HCT116 (cell line): Measurements from ENCODE around the gene MND1. TPM values are rescaled to one million over a fixed set of nuclear protein-coding genes. Genes with fewer than 3 reads are reported as not detected.

Source experiments
- ATAC-seq: fragments of 200-7000 bp; cut with Tn5 transposase; 2 replicates; pipeline ENCODE4 v1.9.1; 2020; ENCODE audit warnings: mild to moderate bottlenecking, moderate library complexity
- BruUV-seq: library from RNA; stranded (reverse); fragments of 400-500 nt; replicated peaks from 2 replicates; lab custom pipeline; 2021; lab: Mats Ljungman, UMichigan
- CTCF ChIA-PET: fragments of 300-600 bp; sonication (Branson Sonifier 250); formaldehyde crosslinking; loops from one replicate; lab custom pipeline; 2021; ENCODE audit warnings: antibody characterized with exemption; lab: Charles Lee
- POLR2A ChIA-PET: fragments of 300-600, 350-600 bp; sonication (Branson Sonifier 250); formaldehyde crosslinking; loops from one replicate; lab custom pipeline; 2021; ENCODE audit warnings: antibody characterized with exemption; lab: Charles Lee
- RAD21 ChIA-PET, 2 experiments: fragments of 300-600 bp; sonication (Branson Sonifier 250); formaldehyde crosslinking; loops; one replicate each; lab custom pipeline; 2023; ENCODE audit warnings: low total read pairs in 2 of 2; ENCODE audit not compliant: uncharacterized antibody in 2 of 2, unreplicated experiment in 2 of 2, low non-redundant PET in 1 of 2; lab: Charles Lee
- DNase-seq: peaks from one replicate; pipeline ENCODE4 v3.0.0-alpha.2; 2010; ENCODE audit warnings: low read depth, low spot score
- H2AFZ ChIP-seq: fragments of 200-600 bp; shearing (Covaris generic), sonication (generic); 2 replicates; pipeline ENCODE4 v1.6.1; 2017; ENCODE audit warnings: low read depth, mixed run types, mixed read lengths, antibody characterized with exemption, low read length; ENCODE audit not compliant: poor library complexity, severe bottlenecking
- H3K27ac ChIP-seq: 2 replicates; pipeline ENCODE4 v1.5.1; 2012; ENCODE audit warnings: low read depth, low read length
- H3K27me3 ChIP-seq: fragments of 200-600 bp; sonication (generic); 2 replicates; pipeline ENCODE4 v1.6.1; 2016; ENCODE audit warnings: mixed run types, low read length, mixed read lengths; ENCODE audit not compliant: insufficient read depth
- H3K36me3 ChIP-seq, 2 experiments: fragments of 200-500 bp in 1 of 2; fragments of 200-600 bp in 1 of 2; sonication (Bioruptor generic) in 1 of 2; sonication (generic) in 1 of 2; 2 replicates each; pipeline versions ENCODE4 v1.5.1 to v1.6.1; 2014 to 2016; ENCODE audit warnings: low read length in 2 of 2, inconsistent platforms in 1 of 2, mixed read lengths in 1 of 2, mixed run types in 1 of 2; ENCODE audit not compliant: insufficient read depth in 2 of 2, control insufficient read depth in 1 of 2
- H3K4me1 ChIP-seq, 2 experiments: fragments of 200-600 bp in 1 of 2; sonication (generic) in 1 of 2; 2 replicates each; pipeline versions ENCODE4 v1.5.1 to v1.6.1; 2012 to 2017; ENCODE audit warnings: low read length in 2 of 2, inconsistent platforms in 1 of 2, mild to moderate bottlenecking in 1 of 2, mixed read lengths in 1 of 2, mixed run types in 1 of 2, moderate library complexity in 1 of 2; ENCODE audit not compliant: insufficient read depth in 2 of 2, control insufficient read depth in 1 of 2
- H3K4me2 ChIP-seq: fragments of 200-600 bp; sonication (generic); 2 replicates; pipeline ENCODE4 v1.6.1; 2017; ENCODE audit warnings: mixed run types, low read length, mixed read lengths
- H3K4me3 ChIP-seq, 2 experiments: fragments of 200-600 bp in 1 of 2; sonication (generic) in 1 of 2; replicated peaks in 1 of 2; 2 replicates each; pipeline ENCODE4 v1.5.1; 2011 to 2016; ENCODE audit warnings: low read length in 2 of 2, control low read depth in 1 of 2, low read depth in 1 of 2, mild to moderate bottlenecking in 1 of 2, mixed read lengths in 1 of 2, mixed run types in 1 of 2
- H3K79me2 ChIP-seq: fragments of 200-600 bp; sonication (generic); 2 replicates; pipeline ENCODE4 v1.6.1; 2017; ENCODE audit warnings: mild to moderate bottlenecking, mixed run types, low read length, moderate library complexity, mixed read lengths; ENCODE audit not compliant: insufficient read depth
- H3K9ac ChIP-seq: fragments of 200-600 bp; sonication (generic); 2 replicates; pipeline ENCODE4 v1.6.1; 2016; ENCODE audit warnings: low read length, mixed read lengths
- H3K9me2 ChIP-seq: fragments of 200-600 bp; sonication (generic), shearing (Covaris generic); 2 replicates; pipeline ENCODE4 v1.6.1; 2017; ENCODE audit warnings: mixed run types, mild to moderate bottlenecking, moderate library complexity; ENCODE audit not compliant: insufficient read depth
- H3K9me3 ChIP-seq, 2 experiments: fragments of 200-500 bp in 1 of 2; fragments of 200-600 bp in 1 of 2; sonication (Bioruptor generic) in 1 of 2; sonication (generic) in 1 of 2; 2 replicates each; pipeline ENCODE4 v1.6.1; 2014 to 2017; ENCODE audit warnings: low read length in 2 of 2, mixed read lengths in 2 of 2, inconsistent platforms in 1 of 2, low read depth in 1 of 2, mild to moderate bottlenecking in 1 of 2, mixed run types in 1 of 2, moderate library complexity in 1 of 2; ENCODE audit not compliant: control insufficient read depth in 1 of 2, insufficient read depth in 1 of 2
- H4K20me1 ChIP-seq: fragments of 200-600 bp; sonication (generic), shearing (Covaris generic); 2 replicates; pipeline ENCODE4 v1.6.1; 2017; ENCODE audit warnings: mixed run types, mild to moderate bottlenecking, moderate library complexity; ENCODE audit not compliant: insufficient read depth
- CEBPB ChIP-seq: IDR thresholded peaks from 2 replicates; pipeline ENCODE4 v1.6.1; 2012; ENCODE audit warnings: low read depth
- ELF1 ChIP-seq: IDR thresholded peaks from 2 replicates; pipeline ENCODE4 v1.6.1; 2012; ENCODE audit warnings: low read depth, borderline replicate concordance
- MAX ChIP-seq: IDR thresholded peaks from 2 replicates; pipeline ENCODE4 v1.6.1; 2012
- POLR2A ChIP-seq: IDR thresholded peaks from 2 replicates; pipeline ENCODE4 v1.7.0; 2011; ENCODE audit warnings: borderline replicate concordance; ENCODE audit not compliant: insufficient read depth, insufficient read length; ENCODE audit errors: extremely low read depth
- SRF ChIP-seq: IDR thresholded peaks from 2 replicates; pipeline ENCODE4 v1.6.1; 2012; ENCODE audit warnings: low read depth
- ZBTB33 ChIP-seq: IDR thresholded peaks from 2 replicates; pipeline ENCODE4 v1.6.1; 2011; ENCODE audit warnings: mild to moderate bottlenecking, low read length, moderate library complexity; ENCODE audit not compliant: insufficient replicate concordance; ENCODE audit errors: extremely low read depth
- ZFX ChIP-seq: fragments of 450-650 bp; IDR thresholded peaks from 2 replicates; pipeline ENCODE4 v1.6.1; 2017
- ZNF274 ChIP-seq: fragments of 200-500 bp; sonication (Bioruptor generic); IDR thresholded peaks from 2 replicates; pipeline ENCODE4 v1.6.1; 2014; ENCODE audit warnings: mild to moderate bottlenecking, low read depth, low read length, inconsistent platforms
- intact Hi-C: fragments of 100-400 bp; cut with micrococcal nuclease; formaldehyde crosslinking; loops from 2 replicates; pipeline ENCODE4 v1.10.0; 2022
- total RNA-seq: library from RNA; stranded (reverse); gene quantifications from one replicate; pipeline ENCODE4 v1.2.1, GENCODE V29; 2021; ENCODE audit not compliant: unreplicated experiment

MND1 gene
- total RNA-seq, 1 experiment from 2014 or later: 29.9 TPM

- ATAC-seq: no peak
- Histone ChIP-seq H3K4me3 (no peak overlapping the region), H3K79me2 (no peaks in the 10 kb centered on the region), H2AFZ (peak overlapping the region; percentile 74), H3K4me1 (peaks cover 14 to 19% of the 10 kb centered on the region in 2 experiments), H3K27ac (peak overlapping the region; percentile 44; the same call in 1 of the 2 replicates), H3K4me2 (peak overlapping the region; percentile 73; the same call in 1 of the 2 replicates), H3K9me3 (no peaks in the 10 kb centered on the region), H3K36me3 (no peaks in the 10 kb centered on the region), H3K9ac (no peak overlapping the region), H3K27me3 (no peaks in the 10 kb centered on the region), H3K9me2 (no peaks in the 10 kb centered on the region), H4K20me1 (no peaks in the 10 kb centered on the region)
- no peak for DNase-seq
- CTCF ChIA-PET: interaction anchor here (1.3 to 3.5 kb wide), 2 partner anchors 140 to 216 kb away, joined by 4 to 28 read pairs; no protein-coding TSS in a partner anchor
- no TSS peak for BruUV-seq
- POLR2A ChIA-PET: no interaction called here
- RAD21 ChIA-PET: interaction anchor here (1.3 to 1.9 kb wide), 2 partner anchors 140 to 141 kb away, joined by 8 read pairs; no protein-coding TSS in a partner anchor
- intact Hi-C loops: loop anchor here (1.0 to 5.0 kb wide), 4 partner anchors 86 to 290 kb away; no protein-coding TSS in a partner anchor
- TF ChIP-seq MAX: no peak
- no peak for TF ChIP-seq SRF
- no peak for TF ChIP-seq ZFX
- no peak for TF ChIP-seq CEBPB
- TF ChIP-seq ZBTB33: no peak
- no peak for TF ChIP-seq ELF1
- TF ChIP-seq ZNF274: no peak
- TF ChIP-seq POLR2A: no peak
Measured at GRCh38 chr4:153433754-153434105, 89.2 kb downstream of the MND1 start.
